Measurements from ENCODE around the gene CD300LD.
"Not testable (repeated sequence)": the region's sequence is repeated elsewhere in the genome, so short reads cannot be mapped to it uniquely, and the experiment has no call there.

Gene CD300LD

GRCh38 chr17:74592087-74592990, at the start of gene CD300LD:
TSS of gene CD300LD (minus strand) at chr17:74592283. CDS start at chr17:74592202, 81 bp downstream.
- no peak for DNase-seq (ENCODE audit: low read depth)

DNA sequence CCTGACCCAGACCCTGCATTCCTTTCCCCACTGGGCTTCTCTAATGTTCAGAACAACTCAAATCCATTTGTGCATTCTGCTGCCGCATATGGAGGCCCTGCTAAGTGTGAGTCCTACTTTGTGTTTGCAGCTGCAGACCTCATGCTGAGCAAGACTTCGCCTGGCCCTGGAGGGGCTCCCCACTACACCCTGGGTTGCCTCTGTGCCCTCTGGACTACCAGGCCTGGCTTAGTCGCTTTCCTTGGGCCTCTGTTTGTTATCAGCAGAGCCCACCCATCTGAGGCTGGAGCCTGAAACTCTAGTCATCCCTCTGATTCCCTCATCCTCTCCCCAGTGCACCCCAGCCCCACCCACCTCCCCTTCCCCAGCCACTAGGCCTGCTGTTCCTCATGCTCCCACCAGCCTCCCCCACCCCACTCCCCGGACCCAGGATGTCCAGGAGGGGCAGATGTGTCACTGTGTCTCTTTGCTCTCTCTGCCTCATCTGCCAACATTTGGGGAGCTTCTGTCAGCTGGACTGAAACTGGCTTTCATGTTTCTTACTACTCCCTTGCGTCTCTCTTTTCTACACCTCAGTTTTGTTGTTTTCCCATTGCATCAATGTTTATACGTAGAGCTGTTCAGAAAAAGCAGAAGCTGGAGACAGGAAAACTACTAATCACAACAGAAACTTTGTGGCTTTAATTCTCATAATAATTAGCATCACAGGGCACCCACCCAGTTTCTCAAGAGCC, 49.3 kb upstream of the CD300LD start:
- no peak for DNase-seq (ENCODE audit: low read depth)

GRCh38 chr17:74639704-74640151, 47.6 kb upstream of the CD300LD start:
- DNase-seq (ENCODE audit: low read depth): no peak

- no peak for DNase-seq (ENCODE audit: low read depth)
Measured at GRCh38 chr17:74637926-74638325, 45.8 kb upstream of the CD300LD start.

- no peak for DNase-seq (ENCODE audit: low read depth)
Measured at GRCh38 chr17:74637265-74637664, 45.2 kb upstream of the CD300LD start.

GRCh38 chr17:74636541-74637085, 44.5 kb upstream of the CD300LD start:
- DNase-seq (ENCODE audit: low read depth): not testable (repeated sequence)

GRCh38 chr17:74635418-74635817, 43.3 kb upstream of the CD300LD start:
- DNase-seq (ENCODE audit: low read depth): no peak

DNA sequence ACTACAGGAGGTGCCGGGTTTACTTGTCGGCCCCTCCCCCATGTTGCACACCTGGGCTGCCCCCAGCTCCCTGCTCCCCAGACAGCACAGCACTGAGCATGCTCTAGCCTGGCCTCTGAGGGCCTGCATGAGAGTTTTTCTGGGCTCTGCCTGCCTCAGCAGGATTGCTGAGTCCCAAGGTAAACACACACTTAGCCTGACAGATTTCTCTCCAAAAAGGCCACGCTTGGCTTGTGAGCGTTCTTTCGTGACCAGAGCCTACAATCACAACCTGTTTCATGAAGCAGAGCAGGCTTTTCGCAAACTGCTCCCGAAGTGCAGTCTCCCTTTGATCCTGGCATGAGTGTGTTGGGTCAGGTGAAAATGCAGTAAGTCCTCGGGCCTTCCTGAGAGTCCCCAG, 41.2 kb upstream of the CD300LD start:
- DNase-seq (ENCODE audit: low read depth): no peak

DNA sequence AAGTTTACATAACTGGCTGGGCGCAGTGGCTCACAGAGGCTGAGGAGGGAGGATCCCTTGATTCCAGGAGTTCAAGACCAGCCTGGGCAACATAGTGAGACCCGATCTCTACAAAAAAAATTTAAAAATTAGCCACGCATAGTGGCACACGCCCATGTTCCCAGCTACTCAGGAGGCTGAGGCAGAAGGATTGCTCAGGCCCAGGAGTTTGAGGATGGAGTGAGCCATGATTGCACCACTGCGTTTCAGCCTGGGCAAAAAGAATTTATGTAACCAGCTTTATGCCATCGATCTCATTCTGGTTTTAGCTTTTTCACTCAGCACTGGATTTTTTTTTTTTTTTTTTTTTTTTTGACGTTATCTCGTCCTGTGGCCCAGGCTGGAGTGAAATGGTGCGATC, 40.5 kb upstream of the CD300LD start:
- no peak for DNase-seq (ENCODE audit: low read depth)

DNA sequence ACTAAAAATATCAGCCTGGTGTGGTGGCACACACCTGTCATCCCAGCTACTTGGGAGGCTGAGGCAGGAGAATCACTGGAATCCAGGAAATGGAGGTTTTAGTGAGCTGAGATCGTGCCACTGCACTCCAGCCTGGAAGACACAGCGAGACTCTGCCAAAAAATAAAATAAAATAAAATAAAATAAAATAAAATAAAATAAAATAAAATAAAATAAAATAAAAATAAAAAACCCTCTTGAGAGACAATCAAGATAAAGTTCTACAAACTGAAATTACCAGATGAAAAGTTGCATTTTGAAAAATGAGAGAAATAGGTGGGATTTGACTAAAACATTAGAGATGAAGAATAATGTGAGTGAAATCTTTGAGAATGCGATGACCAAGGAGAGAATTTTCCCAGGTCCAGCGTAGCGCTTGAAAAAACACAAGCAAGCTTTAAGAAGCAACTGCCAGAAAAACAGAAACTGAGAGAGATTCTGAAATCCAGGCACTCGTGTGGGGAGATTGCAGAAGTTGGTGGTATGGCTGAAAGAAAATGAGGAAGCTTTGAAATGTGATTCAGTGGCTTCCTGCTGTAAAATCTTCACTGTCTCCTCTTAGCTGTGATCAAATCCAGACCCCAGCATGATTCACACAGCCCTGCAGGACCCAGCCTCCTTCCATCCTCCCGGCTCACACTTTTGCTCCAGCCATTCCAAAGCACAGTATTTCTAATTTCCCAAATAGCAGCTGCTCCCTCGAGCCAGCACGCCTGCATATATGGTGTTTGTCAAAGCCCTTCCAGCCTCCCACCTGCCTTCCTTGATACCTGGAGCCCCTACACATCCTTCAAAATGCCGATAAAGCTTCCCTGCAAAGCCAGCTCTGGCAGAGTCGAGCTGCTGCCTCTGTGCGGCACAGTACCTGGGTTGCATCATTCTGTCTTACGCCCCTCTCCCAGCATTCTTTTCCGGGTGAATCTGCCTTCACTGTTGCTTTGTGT, 39.7 kb upstream of the CD300LD start:
- DNase-seq (ENCODE audit: low read depth): no peak

- DNase-seq (ENCODE audit: low read depth): not testable (repeated sequence)
Measured at GRCh38 chr17:74630251-74630650, 38.2 kb upstream of the CD300LD start.

GRCh38 chr17:74625661-74626060, 33.6 kb upstream of the CD300LD start:
- no peak for DNase-seq (ENCODE audit: low read depth)

DNA sequence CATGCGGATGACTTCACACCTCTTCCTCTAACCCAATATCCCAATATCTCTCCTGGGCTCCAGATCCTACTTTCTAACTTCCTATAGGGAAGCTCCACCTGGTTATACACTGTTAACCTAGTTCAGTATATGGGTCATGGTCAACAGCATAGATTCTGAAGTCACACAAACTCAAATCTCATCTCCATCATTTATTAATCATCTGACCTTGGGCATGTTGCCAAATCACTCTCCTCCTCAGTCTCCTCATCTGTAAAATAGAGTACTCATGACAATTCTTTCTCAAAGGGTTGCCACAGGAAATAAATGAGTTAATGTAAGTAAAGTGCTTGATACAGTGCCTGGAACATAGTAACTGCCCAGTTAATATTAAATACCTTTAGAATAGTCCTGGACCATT, 32.0 kb upstream of the CD300LD start:
- no peak for DNase-seq (ENCODE audit: low read depth)

GRCh38 chr17:74623693-74624093, 31.6 kb upstream of the CD300LD start, which contains the start of gene CD300E:
TSS of gene CD300E (minus strand) at chr17:74623738. CDS start at chr17:74623621, 117 bp downstream.
- DNase-seq (ENCODE audit: low read depth): no peak

DNA sequence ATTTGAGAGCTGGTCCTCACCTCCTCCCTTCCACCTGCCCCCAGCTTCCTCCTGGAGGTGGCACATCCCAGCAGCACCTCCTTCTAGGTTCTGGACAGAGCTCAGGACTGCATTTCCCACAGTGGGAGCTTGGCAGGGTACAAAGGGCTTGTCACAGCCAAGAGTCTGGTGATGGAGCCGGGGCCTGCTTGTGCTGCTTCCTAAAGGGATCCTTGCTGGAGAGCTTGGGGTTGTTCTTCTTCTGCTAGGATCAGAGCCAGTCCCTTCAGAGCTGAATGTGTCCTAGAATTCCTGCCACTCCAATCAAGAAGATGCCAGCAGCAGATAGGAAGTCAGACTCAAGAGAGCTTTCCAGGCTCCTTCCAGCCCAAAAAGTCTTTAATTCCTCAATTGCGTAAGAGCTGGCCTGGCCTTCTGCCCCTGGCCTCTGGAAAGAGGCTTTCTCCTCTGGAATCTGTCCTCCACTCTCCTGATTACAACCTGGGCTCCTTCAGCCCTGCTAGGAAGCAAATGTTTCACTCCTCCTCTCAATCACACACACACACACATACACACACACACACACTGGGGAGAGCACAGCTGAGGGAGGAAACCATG, 27.1 kb upstream of the CD300LD start:
- DNase-seq (ENCODE audit: low read depth): no peak

GRCh38 chr17:74618451-74618850, 26.4 kb upstream of the CD300LD start:
- no peak for DNase-seq (ENCODE audit: low read depth)

- DNase-seq (ENCODE audit: low read depth): no peak
Measured at GRCh38 chr17:74616696-74617095, 24.6 kb upstream of the CD300LD start.

DNA sequence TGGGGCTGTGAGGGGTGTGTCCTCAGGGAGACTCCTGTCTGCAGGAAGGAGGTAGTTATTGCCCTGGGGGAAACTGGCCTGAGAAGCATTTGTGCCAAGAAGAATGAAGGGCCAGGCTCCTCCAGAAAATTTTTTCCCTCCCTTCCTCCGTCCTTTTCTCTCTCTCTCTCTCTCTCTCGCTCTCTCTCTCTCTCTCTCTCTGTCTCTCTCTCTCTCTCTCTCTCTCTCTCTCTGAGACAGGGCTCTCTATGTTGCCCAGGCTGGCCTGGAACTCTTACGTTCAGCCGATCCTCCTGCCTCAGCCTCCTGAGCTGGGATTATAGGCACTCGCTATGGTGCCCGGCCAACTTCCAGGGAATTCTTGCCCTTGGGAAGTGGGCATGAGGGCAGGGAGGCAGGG, 20.0 kb upstream of the CD300LD start:
- no peak for DNase-seq (ENCODE audit: low read depth)

DNA sequence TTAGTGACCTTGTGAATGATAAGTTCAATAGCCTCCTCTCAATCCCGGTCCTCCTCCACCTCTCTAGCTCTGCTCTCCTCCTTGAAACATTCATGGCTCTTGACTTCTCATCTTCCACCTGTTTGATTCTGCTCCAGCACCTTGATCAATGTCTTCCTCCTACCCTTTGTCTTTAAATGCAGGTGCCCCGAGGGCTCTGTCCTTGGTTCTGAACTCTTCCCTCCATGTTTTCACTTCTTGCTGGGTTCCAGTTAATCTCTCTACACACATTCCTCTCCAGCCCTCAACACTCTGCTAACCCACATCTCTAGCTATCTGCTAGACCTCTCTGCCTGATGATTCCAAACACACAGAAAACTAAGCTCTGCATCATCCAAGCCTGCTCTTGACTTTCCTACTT, 18.0 kb upstream of the CD300LD start:
- no peak for DNase-seq (ENCODE audit: low read depth)

GRCh38 chr17:74608511-74608910, 16.4 kb upstream of the CD300LD start:
- DNase-seq (ENCODE audit: low read depth): no peak

DNA sequence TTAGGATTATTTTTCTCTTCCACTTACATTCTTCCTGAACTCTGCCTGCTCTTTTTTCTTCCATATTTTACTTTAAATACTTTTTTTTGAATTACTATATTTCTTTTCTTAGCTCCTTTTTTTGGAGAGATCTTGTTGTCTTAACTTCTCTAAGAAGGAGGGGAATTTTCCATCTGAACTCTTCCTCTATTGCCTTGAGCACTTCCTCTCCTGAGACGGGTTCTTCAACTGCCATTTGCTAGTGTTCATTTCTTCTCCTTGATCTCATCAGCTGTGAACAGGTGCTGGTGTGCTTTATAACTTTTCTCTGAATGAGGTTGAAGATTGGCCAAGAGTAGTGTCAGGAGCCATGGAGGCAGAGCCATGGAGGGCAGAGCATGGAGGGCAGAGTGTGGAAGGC, 15.1 kb upstream of the CD300LD start:
- DNase-seq (ENCODE audit: low read depth): no peak
